GM21381 (cell line): Measurements from ENCODE around the gene CAST.

Source experiments
- ATAC-seq: cut with Tn5 transposase; IDR thresholded peaks from one replicate; pipeline ENCODE4 v1.9.1; 2021; ENCODE audit warnings: mild to moderate bottlenecking, moderate library complexity; ENCODE audit not compliant: unreplicated experiment

CAST gene

DNA sequence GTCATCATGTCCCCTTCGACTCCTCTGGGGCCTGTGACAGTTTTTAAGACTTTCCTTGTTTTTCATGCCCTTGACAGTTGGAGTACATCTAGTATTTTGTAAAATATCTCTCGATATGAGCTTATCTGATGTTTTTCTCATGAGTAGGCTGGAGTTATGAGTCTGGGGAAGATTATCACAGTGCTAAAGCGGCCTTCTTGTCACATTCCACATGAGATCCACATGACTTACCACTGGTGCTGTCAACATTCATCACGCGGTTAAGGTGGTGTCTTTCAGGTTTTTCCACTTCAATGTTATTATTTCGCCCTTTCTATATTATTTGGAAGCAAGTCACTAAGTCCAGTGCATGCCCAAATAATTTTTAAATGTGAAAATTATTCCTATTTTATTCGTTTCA lies 17.1 kb upstream of the CAST start:
- ATAC-seq = no peak

GRCh38 chr5:96648023-96648422 lies 14.2 kb upstream of the CAST start:
- peak; percentile 75 for ATAC-seq

GRCh38 chr5:96648593-96648992 lies 13.6 kb upstream of the CAST start:
- no peak for ATAC-seq

- ATAC-seq = no peak
Measured at GRCh38 chr5:96649251-96649662, 12.9 kb upstream of the CAST start.

DNA sequence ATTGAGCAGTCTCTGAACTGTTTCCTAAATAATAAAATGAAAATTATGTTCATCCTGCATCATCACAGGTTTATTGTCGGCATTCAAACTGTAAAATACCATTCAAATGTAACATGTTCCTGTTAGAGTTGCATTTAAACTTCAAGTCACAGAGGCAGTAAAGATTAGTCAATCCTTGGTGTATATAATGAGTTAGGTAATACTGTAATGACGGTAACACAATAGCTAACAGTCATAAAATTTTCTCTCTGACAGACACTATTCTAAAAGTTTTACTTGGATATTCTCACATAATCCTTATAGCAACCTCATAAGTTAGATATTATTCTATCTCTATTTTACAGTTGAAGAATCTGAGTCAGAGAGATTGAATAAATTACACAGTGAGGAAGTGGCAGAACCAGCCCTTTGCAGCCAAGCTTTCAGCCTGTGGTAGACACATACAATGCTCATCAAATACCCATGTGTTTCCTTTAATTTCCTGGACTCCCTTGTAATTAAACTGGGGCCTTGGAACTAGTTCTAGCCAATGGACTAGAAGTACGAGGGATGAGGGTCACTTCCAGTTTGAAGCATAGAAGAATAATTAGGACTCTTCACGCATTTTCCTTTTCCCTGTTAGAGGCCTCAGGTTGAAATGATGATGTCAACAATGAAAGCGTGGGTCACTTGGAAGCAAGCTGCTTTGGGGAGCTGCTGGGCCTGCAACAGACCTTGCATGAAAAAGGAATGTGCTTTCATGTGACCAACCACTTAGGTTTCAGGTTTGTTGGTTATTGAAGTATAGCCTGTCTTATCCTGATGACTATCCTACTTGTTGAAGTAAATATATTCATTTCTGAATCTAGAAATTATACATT lies 12.3 kb upstream of the CAST start:
- ATAC-seq = no peak

DNA sequence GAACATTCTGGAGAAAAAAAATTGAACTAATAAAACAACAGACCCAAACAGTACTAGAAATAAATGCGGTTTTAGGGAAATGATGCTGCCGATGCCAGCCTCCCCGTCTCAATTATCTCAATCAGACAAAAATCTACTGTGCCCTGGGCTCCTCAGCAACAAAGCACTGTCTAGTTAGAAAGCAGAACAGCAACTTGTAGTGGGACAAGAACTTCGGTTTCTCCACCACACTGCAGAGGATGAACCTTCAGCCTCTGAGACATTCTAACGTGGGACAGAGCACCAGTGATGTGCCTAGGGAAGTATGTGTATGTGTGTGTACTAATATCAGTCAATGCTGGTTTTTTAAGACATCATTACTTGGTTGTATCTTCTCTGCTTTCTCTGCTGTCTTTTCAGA lies 11.1 kb upstream of the CAST start:
- ATAC-seq = no peak

DNA sequence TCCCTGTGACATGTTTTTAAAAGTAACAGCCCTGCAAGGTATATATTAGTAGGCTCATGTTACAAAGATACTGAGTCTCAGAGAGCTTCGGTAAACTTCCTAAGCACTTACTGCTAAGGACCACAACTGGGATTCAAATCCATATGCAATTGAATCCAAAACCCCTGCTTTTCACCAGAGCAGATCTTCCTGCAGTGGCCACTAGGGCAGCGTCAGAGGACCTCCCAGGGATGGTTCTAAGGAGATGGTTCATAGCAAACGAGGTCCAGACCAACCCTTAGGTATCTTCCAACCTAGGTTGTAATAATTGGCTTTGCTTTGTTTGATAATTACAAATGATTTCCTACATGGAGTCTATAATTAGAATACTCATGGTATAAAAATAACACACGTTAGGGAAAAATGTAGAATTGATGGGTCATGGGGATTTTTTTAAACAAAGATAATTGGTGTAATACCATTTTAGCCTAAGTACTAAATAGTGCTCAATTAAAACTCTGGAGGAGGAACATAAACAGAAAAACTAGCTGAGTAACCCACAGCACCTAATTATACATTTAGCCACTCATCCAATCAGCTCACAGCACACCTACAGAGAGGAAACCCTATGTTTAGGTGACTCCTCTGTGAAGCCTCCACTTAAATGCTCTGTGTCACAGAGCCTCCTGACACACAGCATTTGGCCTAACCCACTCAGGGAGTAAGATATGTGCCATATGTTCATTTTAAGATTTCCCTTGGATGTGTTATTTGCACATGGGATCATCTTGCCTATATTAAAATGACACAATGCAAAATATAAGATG lies 10.0 kb upstream of the CAST start:
- no peak for ATAC-seq

- no peak for ATAC-seq
Measured at GRCh38 chr5:96652769-96653454, 9.3 kb upstream of the CAST start.

- no peak for ATAC-seq
Measured at GRCh38 chr5:96654209-96654608, 8.0 kb upstream of the CAST start.

DNA sequence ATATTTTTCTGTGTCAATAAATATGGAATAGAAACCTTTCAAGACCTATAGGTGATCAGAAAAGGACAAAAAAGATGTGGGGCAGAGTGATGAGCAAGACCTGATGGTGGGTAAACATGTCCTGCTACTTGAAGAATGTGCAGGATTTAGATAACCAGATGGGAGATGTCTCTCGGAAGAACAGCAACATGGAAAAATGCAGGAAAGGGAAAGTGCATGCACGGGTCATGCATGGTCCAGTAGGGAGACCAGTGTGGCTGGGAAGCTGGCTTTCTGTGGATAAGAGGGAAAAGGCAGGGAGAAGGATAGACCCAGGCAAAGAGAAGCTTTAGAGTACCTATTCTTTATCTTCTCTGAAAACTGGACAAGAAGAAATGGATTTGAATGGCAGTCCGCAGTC lies 7.1 kb upstream of the CAST start:
- ATAC-seq = no peak

- no peak for ATAC-seq
Measured at GRCh38 chr5:96655506-96655905, 6.7 kb upstream of the CAST start.

GRCh38 chr5:96657068-96657467 lies 5.1 kb upstream of the CAST start:
- peak; percentile 68 for ATAC-seq

- no peak for ATAC-seq
Measured at GRCh38 chr5:96658272-96658671, 3.9 kb upstream of the CAST start.

DNA sequence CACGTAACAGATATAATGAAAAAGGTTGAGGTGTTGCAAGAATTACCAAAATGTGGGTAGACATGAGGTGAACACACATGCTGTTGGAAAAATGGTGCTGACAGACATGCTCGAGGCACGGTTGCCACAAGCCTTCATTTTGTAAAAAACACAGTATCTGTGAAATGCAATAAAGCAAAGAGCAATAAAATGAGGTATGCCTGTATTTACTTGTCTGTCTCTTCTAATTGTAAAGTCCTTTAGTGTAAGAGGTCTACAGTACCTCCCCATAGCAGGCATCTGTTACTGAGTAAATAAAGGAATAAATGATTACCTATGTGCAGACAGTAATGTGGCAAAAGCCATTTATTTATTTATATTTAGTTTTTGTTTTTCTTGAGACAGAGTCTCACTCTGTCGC lies 3.0 kb upstream of the CAST start:
- no peak for ATAC-seq

- ATAC-seq = peak; percentile 21
Measured at GRCh38 chr5:96660971-96661854, 963 bp upstream of the CAST start.

DNA sequence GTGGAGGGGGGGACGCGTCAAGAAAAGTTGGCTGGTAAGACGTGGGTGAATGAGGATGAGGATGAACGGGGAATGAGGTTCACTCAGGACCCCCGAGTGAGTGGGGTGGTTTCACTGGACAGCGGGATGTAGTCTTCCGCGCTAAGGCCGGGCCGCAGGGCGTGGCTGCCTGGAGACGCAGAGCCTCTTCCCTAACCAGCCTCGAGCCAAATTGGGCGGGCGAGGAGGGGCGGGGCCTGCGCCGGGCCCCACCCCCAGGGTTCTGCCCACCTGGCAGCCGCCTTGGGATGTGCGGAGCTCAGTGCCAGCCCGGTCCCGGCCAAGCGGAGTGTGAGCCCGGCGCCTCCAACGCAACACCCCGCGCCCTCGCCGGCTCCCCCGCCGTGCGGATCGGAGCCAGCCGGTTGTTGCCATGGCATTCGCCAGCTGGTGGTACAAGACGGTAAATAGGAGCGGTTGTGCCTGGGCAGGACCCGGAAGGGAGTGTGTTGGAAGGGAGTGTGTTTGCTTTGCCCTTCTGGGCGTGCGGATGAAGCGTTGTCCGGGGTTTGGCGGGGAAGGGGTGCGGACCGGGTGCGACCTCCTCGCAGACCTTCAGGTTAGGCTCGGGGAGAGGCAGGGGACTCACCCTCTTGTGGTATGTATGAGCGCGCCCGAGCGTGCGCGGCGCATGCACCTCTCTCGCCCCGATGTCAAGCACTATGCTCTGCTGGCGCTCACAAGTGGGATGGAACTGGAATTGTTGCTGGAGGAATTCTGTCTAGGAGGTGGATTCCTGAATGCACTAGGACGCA lies 746 bp downstream of the CAST start:
- peak; percentile 79 for ATAC-seq

DNA sequence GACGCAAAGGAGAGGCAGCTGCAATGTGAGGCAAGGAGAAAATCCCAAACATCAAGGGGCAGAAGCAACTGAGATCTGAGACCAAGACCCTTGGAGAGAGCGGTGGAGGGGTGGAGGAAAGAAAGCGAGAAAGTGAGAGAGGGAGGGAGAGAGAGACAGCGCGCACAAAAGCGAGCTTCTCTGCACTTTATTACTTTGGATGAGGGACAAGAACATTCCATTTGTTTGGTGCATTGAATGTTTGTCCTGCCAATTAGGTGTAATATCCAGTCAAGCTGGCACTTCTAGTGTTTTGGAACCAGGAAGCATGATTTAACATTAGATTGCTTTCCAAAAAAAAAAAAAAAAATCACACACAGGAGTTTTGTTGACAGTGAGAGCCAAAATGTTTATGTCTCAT lies 1.4 kb downstream of the CAST start:
- ATAC-seq = no peak

- no peak for ATAC-seq
Measured at GRCh38 chr5:96664669-96665068, 2.5 kb downstream of the CAST start.

GRCh38 chr5:96668725-96669124 lies 6.5 kb downstream of the CAST start:
- no peak for ATAC-seq

DNA sequence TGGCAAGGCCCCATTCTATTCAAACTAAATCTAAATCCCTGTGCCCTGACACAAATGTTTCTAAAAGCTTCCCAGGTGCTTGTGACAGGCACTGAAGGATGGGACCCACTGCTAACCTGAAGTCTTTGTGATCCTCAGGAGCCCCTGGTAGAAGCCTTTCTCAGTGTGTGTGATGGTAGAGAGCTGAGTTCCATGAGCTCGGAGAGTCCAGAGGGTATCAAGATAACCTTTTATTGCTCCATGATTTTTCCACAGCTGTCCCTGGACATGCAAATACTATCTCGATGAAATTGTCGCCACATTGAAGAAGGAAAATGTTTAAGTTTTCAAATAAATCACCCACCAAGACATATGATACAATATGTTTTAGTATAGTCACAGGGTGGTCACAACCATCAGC lies 7.7 kb downstream of the CAST start:
- no peak for ATAC-seq
